ENCODE results near the gene TMEM207. TPM values are rescaled to one million over a fixed set of nuclear protein-coding genes. Genes with fewer than 3 reads are reported as not detected.

TMEM207 gene
- total RNA-seq, 1 experiment from 2014 or later = not detected

GRCh38 chr3:190448256-190448655 is 1.4 kb downstream of the TMEM207 start:
- no peaks in the 10 kb centered on the region for H4K20me1 ChIP-seq (ENCODE audit: insufficient read depth)
- no peaks in the 10 kb centered on the region for H3K9me3 ChIP-seq (ENCODE audit: control insufficient read depth in 1 of 2, insufficient read depth in 1 of 2, low read depth in 1 of 2, low read length in 2 of 2)
- ATAC-seq = no peak
- H3K4me1 ChIP-seq (ENCODE audit: control insufficient read depth in 1 of 2, insufficient read depth in 2 of 2, low read length in 2 of 2) = no peaks in the 10 kb centered on the region
- H3K79me2 ChIP-seq (ENCODE audit: insufficient read depth, low read length) = no peaks in the 10 kb centered on the region
- TF ChIP-seq FOSL1 (IDR thresholded peaks at IDR 0.05; ENCODE audit: low read depth) (no peak), RAD21 (IDR thresholded peaks at IDR 0.05; ENCODE audit: low read depth) (no peak), CBX3 (IDR thresholded peaks at IDR 0.05; ENCODE audit: low read depth) (no peak), POLR2AphosphoS5 (IDR thresholded peaks at IDR 0.05; ENCODE audit: low read depth, low read length) (no peak), SP1 (IDR thresholded peaks at IDR 0.05; ENCODE audit: low read depth) (no peak), ZFX (IDR thresholded peaks at IDR 0.05) (no peak), YY1 (IDR thresholded peaks at IDR 0.05; ENCODE audit: extremely low read depth, insufficient replicate concordance, low read depth, low read length) (no peak), CEBPB (IDR thresholded peaks at IDR 0.05; ENCODE audit: low read depth) (no peak), MAX (IDR thresholded peaks at IDR 0.05) (no peak), EZH2phosphoT487 (IDR thresholded peaks at IDR 0.05; ENCODE audit: borderline replicate concordance) (no peak), JUND (IDR thresholded peaks at IDR 0.05) (no peak), EZH2 (IDR thresholded peaks at IDR 0.05) (no peak), SIN3A (IDR thresholded peaks at IDR 0.05; ENCODE audit: low read depth) (no peak), ELF1 (IDR thresholded peaks at IDR 0.05; ENCODE audit: borderline replicate concordance, low read depth) (no peak), TCF7L2 (IDR thresholded peaks at IDR 0.05; ENCODE audit: borderline replicate concordance, extremely low read depth, insufficient read depth, insufficient read length) (no peak)
- TF ChIP-seq, protein P1, sequence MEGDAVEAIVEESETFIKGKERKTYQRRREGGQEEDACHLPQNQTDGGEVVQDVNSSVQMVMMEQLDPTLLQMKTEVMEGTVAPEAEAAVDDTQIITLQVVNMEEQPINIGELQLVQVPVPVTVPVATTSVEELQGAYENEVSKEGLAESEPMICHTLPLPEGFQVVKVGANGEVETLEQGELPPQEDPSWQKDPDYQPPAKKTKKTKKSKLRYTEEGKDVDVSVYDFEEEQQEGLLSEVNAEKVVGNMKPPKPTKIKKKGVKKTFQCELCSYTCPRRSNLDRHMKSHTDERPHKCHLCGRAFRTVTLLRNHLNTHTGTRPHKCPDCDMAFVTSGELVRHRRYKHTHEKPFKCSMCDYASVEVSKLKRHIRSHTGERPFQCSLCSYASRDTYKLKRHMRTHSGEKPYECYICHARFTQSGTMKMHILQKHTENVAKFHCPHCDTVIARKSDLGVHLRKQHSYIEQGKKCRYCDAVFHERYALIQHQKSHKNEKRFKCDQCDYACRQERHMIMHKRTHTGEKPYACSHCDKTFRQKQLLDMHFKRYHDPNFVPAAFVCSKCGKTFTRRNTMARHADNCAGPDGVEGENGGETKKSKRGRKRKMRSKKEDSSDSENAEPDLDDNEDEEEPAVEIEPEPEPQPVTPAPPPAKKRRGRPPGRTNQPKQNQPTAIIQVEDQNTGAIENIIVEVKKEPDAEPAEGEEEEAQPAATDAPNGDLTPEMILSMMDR (IDR thresholded peaks at IDR 0.05 in 2 of 3, conservative IDR thresholded peaks at IDR 0.05 in 1 of 3; ENCODE audit: borderline replicate concordance in 1 of 3, insufficient read depth in 1 of 3, low read depth in 2 of 3, low read length in 2 of 3) = no peak
- TF ChIP-seq, protein P2, sequence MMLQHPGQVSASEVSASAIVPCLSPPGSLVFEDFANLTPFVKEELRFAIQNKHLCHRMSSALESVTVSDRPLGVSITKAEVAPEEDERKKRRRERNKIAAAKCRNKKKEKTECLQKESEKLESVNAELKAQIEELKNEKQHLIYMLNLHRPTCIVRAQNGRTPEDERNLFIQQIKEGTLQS (IDR thresholded peaks at IDR 0.05) = no peak
- no peak for DNase-seq (ENCODE audit: low read depth, low spot score)
- no TSS peak for BruUV-seq (replicated peaks)
- H3K36me3 ChIP-seq (ENCODE audit: control insufficient read depth in 1 of 2, insufficient read depth in 2 of 2, low read length in 2 of 2) = no peaks in the 10 kb centered on the region
- POLR2A ChIA-PET = no interaction called here
- H3K9me2 ChIP-seq (ENCODE audit: insufficient read depth) = no peaks in the 10 kb centered on the region
- no peak overlapping the region for H3K27ac ChIP-seq (ENCODE audit: low read depth, low read length)
- no peak overlapping the region for H3K4me3 ChIP-seq (replicated peaks in 1 of 2; ENCODE audit: low read depth in 1 of 2, low read length in 2 of 2)
- CTCF ChIA-PET = no interaction called here
- no peaks in the 10 kb centered on the region for H3K27me3 ChIP-seq (ENCODE audit: insufficient read depth, low read length)
- RAD21 ChIA-PET (ENCODE audit: low non-redundant PET in 1 of 2, low total read pairs in 2 of 2, uncharacterized antibody in 2 of 2, unreplicated experiment in 2 of 2) = no interaction called here
- no peak overlapping the region for H3K9ac ChIP-seq (ENCODE audit: low read length)
- no peak overlapping the region for H2AFZ ChIP-seq (ENCODE audit: low read depth, low read length, poor library complexity, severe bottlenecking)
- intact Hi-C loops (cut with micrococcal nuclease) = no loop called here
- H3K4me2 ChIP-seq (ENCODE audit: low read length) = no peak overlapping the region

Measured in HCT116 (cell line).